H9 (cell line): Measurements from ENCODE around the gene AQP5. TPM values are rescaled to one million over a fixed set of nuclear protein-coding genes. Genes with fewer than 3 reads are reported as not detected.

Experiments used
- DNase-seq: peaks from one replicate; pipeline ENCODE4 v3.0.0-alpha.2; 2017
- H2AFZ ChIP-seq: one replicate; pipeline ENCODE4 v1.6.1; 2013; ENCODE audit warnings: mild to moderate bottlenecking, low read length, control low read depth, moderate library complexity
- H2AK5ac ChIP-seq: 2 replicates; pipeline ENCODE4 v1.6.1; 2013; ENCODE audit warnings: low read length, control low read depth, mixed read lengths; ENCODE audit not compliant: insufficient read length
- H2BK120ac ChIP-seq: one replicate; pipeline ENCODE4 v1.6.1; 2013; ENCODE audit warnings: low read depth, mild to moderate bottlenecking, low read length, control low read depth, inconsistent platforms; ENCODE audit not compliant: poor library complexity, severe bottlenecking
- H2BK12ac ChIP-seq: 2 replicates; pipeline ENCODE4 v1.6.1; 2013; ENCODE audit warnings: low read length, control low read depth, mixed read lengths, low read depth; ENCODE audit not compliant: insufficient read length
- H2BK15ac ChIP-seq: 2 replicates; pipeline ENCODE4 v1.6.1; 2013; ENCODE audit warnings: low read depth, low read length, control low read depth
- H2BK20ac ChIP-seq: one replicate; pipeline ENCODE4 v1.6.1; 2013; ENCODE audit warnings: low read depth, mild to moderate bottlenecking, low read length, control low read depth, inconsistent platforms; ENCODE audit not compliant: poor library complexity, severe bottlenecking
- H2BK5ac ChIP-seq: 2 replicates; pipeline ENCODE4 v1.6.1; 2013; ENCODE audit warnings: low read length, control low read depth, mixed read lengths; ENCODE audit not compliant: insufficient read length
- H3K14ac ChIP-seq: 2 replicates; pipeline ENCODE4 v1.6.1; 2013; ENCODE audit warnings: low read length, control low read depth; ENCODE audit not compliant: insufficient read depth
- H3K18ac ChIP-seq: 2 replicates; pipeline ENCODE4 v1.6.1; 2013; ENCODE audit warnings: low read depth, mild to moderate bottlenecking, mixed read lengths, low read length, control low read depth; ENCODE audit not compliant: insufficient read length
- H3K23ac ChIP-seq: 2 replicates; pipeline ENCODE4 v1.6.1; 2013; ENCODE audit warnings: low read length, control low read depth, mixed read lengths, low read depth; ENCODE audit not compliant: insufficient read length
- H3K23me2 ChIP-seq: 2 replicates; pipeline ENCODE4 v1.6.1; 2013; ENCODE audit warnings: low read depth, mild to moderate bottlenecking, mixed read lengths, low read length, control low read depth; ENCODE audit not compliant: insufficient read length, poor library complexity, severe bottlenecking
- H3K27ac ChIP-seq: 2 replicates; pipeline ENCODE4 v1.5.1; 2013; ENCODE audit warnings: low read length, control low read depth, mixed read lengths, low read depth; ENCODE audit not compliant: insufficient read length
- H3K27me3 ChIP-seq: 2 replicates; pipeline ENCODE4 v1.6.1; 2013; ENCODE audit warnings: low read length, control low read depth, inconsistent platforms; ENCODE audit not compliant: insufficient read depth
- H3K4ac ChIP-seq: 2 replicates; pipeline ENCODE4 v1.6.1; 2013; ENCODE audit warnings: low read depth, mild to moderate bottlenecking, control low read depth, inconsistent platforms, low read length, moderate library complexity
- H3K4me1 ChIP-seq: 2 replicates; pipeline ENCODE4 v1.6.1; 2013; ENCODE audit warnings: low read length, control low read depth, inconsistent platforms; ENCODE audit not compliant: insufficient read depth
- H3K4me2 ChIP-seq: 2 replicates; pipeline ENCODE4 v1.6.1; 2013; ENCODE audit warnings: low read length, control low read depth, mixed read lengths; ENCODE audit not compliant: insufficient read length, insufficient read depth
- H3K56ac ChIP-seq: 2 replicates; pipeline ENCODE4 v1.6.1; 2013; ENCODE audit warnings: low read depth, mild to moderate bottlenecking, mixed read lengths, low read length, control low read depth; ENCODE audit not compliant: insufficient read length
- H3K79me1 ChIP-seq: 2 replicates; pipeline ENCODE4 v1.6.1; 2013; ENCODE audit warnings: low read depth, mild to moderate bottlenecking, moderate library complexity, low read length, control low read depth, inconsistent platforms; ENCODE audit not compliant: insufficient read depth, poor library complexity, severe bottlenecking
- H3K79me2 ChIP-seq: 2 replicates; pipeline ENCODE4 v1.6.1; 2013; ENCODE audit warnings: low read length, control low read depth, inconsistent platforms; ENCODE audit not compliant: insufficient read depth
- H3K9ac ChIP-seq: 2 replicates; pipeline ENCODE4 v1.6.1; 2013; ENCODE audit warnings: low read length, control low read depth, mixed read lengths; ENCODE audit not compliant: insufficient read length; ENCODE audit errors: extremely low read depth
- H3K9me3 ChIP-seq: one replicate; pipeline ENCODE4 v1.6.1; 2013; ENCODE audit warnings: low read depth, low read length, inconsistent platforms; ENCODE audit not compliant: control insufficient read depth
- H3T11ph ChIP-seq: one replicate; pipeline ENCODE4 v1.6.1; 2013; ENCODE audit warnings: mild to moderate bottlenecking, low read length, control low read depth, inconsistent platforms
- H4K20me1 ChIP-seq: one replicate; pipeline ENCODE4 v1.6.1; 2013; ENCODE audit not compliant: control insufficient read depth, insufficient read length, insufficient read depth
- H4K5ac ChIP-seq: 2 replicates; pipeline ENCODE4 v1.6.1; 2013; ENCODE audit warnings: low read depth, mild to moderate bottlenecking, mixed read lengths, low read length, control low read depth; ENCODE audit not compliant: insufficient read length
- H4K8ac ChIP-seq: replicated peaks from 2 replicates; pipeline ENCODE4 v1.6.1; 2013; ENCODE audit warnings: low read length, control low read depth, mixed read lengths, low read depth; ENCODE audit not compliant: insufficient read length
- H4K91ac ChIP-seq: 2 replicates; pipeline ENCODE4 v1.6.1; 2013; ENCODE audit warnings: low read depth, mild to moderate bottlenecking, moderate library complexity, mixed read lengths, low read length, control low read depth; ENCODE audit not compliant: insufficient read length
- H3K27ac Mint-ChIP-seq, 3 experiments: 2 replicates in 2 of 3; 3 replicates in 1 of 3; pipeline ENCODE4 v1.8.0; 2020 to 2021; ENCODE audit warnings: mixed read lengths in 3 of 3, mild to moderate bottlenecking in 1 of 3, moderate library complexity in 1 of 3
- H3K27me3 Mint-ChIP-seq: 2 replicates; pipeline ENCODE4 v1.8.0; 2021; ENCODE audit warnings: low read depth, mild to moderate bottlenecking, moderate library complexity, mixed read lengths
- H3K36me3 Mint-ChIP-seq, 3 experiments: 2 replicates in 2 of 3; 3 replicates in 1 of 3; pipeline ENCODE4 v1.8.0; 2020 to 2021; ENCODE audit warnings: low read depth in 3 of 3, mixed read lengths in 3 of 3; ENCODE audit not compliant: insufficient read depth in 1 of 3
- H3K4me1 Mint-ChIP-seq, 2 experiments: 2 replicates each; pipeline ENCODE4 v1.8.0; 2020; ENCODE audit warnings: mixed read lengths in 2 of 2
- H3K4me3 Mint-ChIP-seq, 2 experiments: 2 replicates in 1 of 2; 3 replicates in 1 of 2; pipeline ENCODE4 v1.8.0; 2020 to 2021; ENCODE audit warnings: mild to moderate bottlenecking in 2 of 2, mixed read lengths in 2 of 2, moderate library complexity in 1 of 2
- H3K9me3 Mint-ChIP-seq, 2 experiments: 2 replicates in 1 of 2; 3 replicates in 1 of 2; pipeline ENCODE4 v1.8.0; 2020; ENCODE audit warnings: mild to moderate bottlenecking in 2 of 2, mixed read lengths in 2 of 2, moderate library complexity in 1 of 2
- WGBS: extraction: QIAGEN DNeasy Blood & Tissue Kit; methylation state at CpG from one replicate; pipeline ENCODE4 v1.1.7; 2013; ENCODE audit warnings: missing lambda C conversion rate, low lambda C conversion rate, mixed read lengths; ENCODE audit not compliant: insufficient read length; ENCODE audit errors: extremely low coverage; 5-methylcytosine and 5-hydroxymethylcytosine counted together
- total RNA-seq: library from RNA; stranded (reverse); gene quantifications from 2 replicates; pipeline ENCODE4 v1.2.1, GENCODE V29; 2021
- TF ChIP-seq, protein P1 (sequence below): fragments of 200-600 bp; sonication (generic); conservative IDR thresholded peaks from 3 replicates; pipeline ENCODE4 v1.8.0; 2021; ENCODE audit warnings: antibody characterized with exemption, mild to moderate bottlenecking

The AQP5 gene
- total RNA-seq, 1 experiment from 2014 or later, result 2.8 TPM

DNA sequence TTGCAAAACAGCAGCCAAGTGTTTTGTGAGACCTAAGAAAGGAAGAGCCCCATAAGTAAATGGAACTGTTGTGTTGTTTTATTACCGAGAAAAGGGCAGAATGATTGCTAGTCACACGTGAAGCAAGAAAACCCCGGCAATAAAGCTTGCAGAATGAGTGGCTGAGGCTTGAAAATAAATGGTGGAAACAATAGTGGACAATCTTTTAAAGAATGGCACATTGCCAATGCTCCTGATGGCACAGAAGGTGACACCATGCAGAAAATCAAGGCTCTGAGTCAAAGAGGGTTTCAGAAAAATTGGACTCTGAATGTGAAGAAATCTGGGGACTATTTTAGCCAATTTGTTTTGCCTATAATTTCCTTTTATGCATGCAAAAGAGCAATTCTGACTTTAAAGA lies 15.2 kb upstream of the AQP5 start:
- Mint-ChIP-seq H3K27ac (no peak overlapping the region), H3K36me3 (no peaks in the 10 kb centered on the region), H3K4me1 (peaks cover 41 to 60% of the 10 kb centered on the region in 2 experiments), H3K4me3 (no peak overlapping the region), H3K27me3 (peaks cover 27% of the 10 kb centered on the region), H3K9me3 (no peaks in the 10 kb centered on the region)
- H3K18ac ChIP-seq, result no peak overlapping the region
- no peak overlapping the region for H3K14ac ChIP-seq
- no peak for DNase-seq
- H2BK20ac ChIP-seq, result no peak overlapping the region
- no peaks in the 10 kb centered on the region for H4K20me1 ChIP-seq
- no peak overlapping the region for H2AFZ ChIP-seq
- no peaks in the 10 kb centered on the region for H3K79me2 ChIP-seq
- H3K9me3 ChIP-seq, result no peaks in the 10 kb centered on the region
- H3K56ac ChIP-seq, result no peak overlapping the region
- H3K27ac ChIP-seq, result no peak overlapping the region
- H2BK15ac ChIP-seq, result no peak overlapping the region
- H2BK5ac ChIP-seq, result no peak overlapping the region
- H4K5ac ChIP-seq, result no peak overlapping the region
- H2BK12ac ChIP-seq, result no peak overlapping the region
- WGBS, result no CpG with 5 or more reads among the region's 3 CpGs
- H3K27me3 ChIP-seq, result no peaks in the 10 kb centered on the region
- H3K4ac ChIP-seq, result no peak overlapping the region
- no peak overlapping the region for H3K9ac ChIP-seq
- H3K79me1 ChIP-seq, result no peaks in the 10 kb centered on the region
- H4K91ac ChIP-seq, result no peak overlapping the region
- TF ChIP-seq, protein P1, sequence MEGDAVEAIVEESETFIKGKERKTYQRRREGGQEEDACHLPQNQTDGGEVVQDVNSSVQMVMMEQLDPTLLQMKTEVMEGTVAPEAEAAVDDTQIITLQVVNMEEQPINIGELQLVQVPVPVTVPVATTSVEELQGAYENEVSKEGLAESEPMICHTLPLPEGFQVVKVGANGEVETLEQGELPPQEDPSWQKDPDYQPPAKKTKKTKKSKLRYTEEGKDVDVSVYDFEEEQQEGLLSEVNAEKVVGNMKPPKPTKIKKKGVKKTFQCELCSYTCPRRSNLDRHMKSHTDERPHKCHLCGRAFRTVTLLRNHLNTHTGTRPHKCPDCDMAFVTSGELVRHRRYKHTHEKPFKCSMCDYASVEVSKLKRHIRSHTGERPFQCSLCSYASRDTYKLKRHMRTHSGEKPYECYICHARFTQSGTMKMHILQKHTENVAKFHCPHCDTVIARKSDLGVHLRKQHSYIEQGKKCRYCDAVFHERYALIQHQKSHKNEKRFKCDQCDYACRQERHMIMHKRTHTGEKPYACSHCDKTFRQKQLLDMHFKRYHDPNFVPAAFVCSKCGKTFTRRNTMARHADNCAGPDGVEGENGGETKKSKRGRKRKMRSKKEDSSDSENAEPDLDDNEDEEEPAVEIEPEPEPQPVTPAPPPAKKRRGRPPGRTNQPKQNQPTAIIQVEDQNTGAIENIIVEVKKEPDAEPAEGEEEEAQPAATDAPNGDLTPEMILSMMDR, result no peak
- H2AK5ac ChIP-seq, result no peak overlapping the region
- no peak overlapping the region for H3K23ac ChIP-seq
- no peak overlapping the region for H4K8ac ChIP-seq
- no peak overlapping the region for H3T11ph ChIP-seq
- H3K23me2 ChIP-seq, result peaks cover 5% of the 10 kb centered on the region
- no peak overlapping the region for H2BK120ac ChIP-seq
- H3K4me1 ChIP-seq, result no peaks in the 10 kb centered on the region; the same call in 1 of the 2 replicates
- no peak overlapping the region for H3K4me2 ChIP-seq
